GM23338 (cell line): Measurements from ENCODE around the gene FAM153A.
"Not testable (repeated sequence)": the region's sequence is repeated elsewhere in the genome, so short reads cannot be mapped to it uniquely, and the experiment has no call there.

Source experiments
- CREB1 ChIP-seq: fragments of 250-450 bp; sonication (Bioruptor Pico); IDR thresholded peaks from 2 replicates; pipeline ENCODE4 v1.5.0; 2020; ENCODE audit warnings: low read depth, mild to moderate bottlenecking, moderate library complexity
- CTCF ChIP-seq, 2 experiments: fragments of 200-600 bp in 1 of 2; sonication (generic) in 1 of 2; conservative IDR thresholded peaks; 2 replicates each; pipeline versions ENCODE4 v1.5.1 to v1.6.1; 2016 to 2017; ENCODE audit warnings: antibody characterized with exemption in 2 of 2, low read depth in 2 of 2, mild to moderate bottlenecking in 2 of 2, moderate library complexity in 1 of 2
- EZH2phosphoT487 ChIP-seq: fragments of 200-600 bp; sonication (generic); IDR thresholded peaks from one replicate; pipeline ENCODE4 v1.8.1; 2018; ENCODE audit warnings: antibody characterized with exemption; ENCODE audit not compliant: unreplicated experiment

GRCh38 chr5:177771206-177771605 lies 11.5 kb downstream of the FAM153A start:
- not testable (repeated sequence) for TF ChIP-seq EZH2phosphoT487; CTCF (conservative IDR thresholded peaks at IDR 0.05; ENCODE audit: low read depth in 2 of 2); CREB1 (CRISPR knock-in tag)
